ENCODE measurements around the gene MAGEA2.
"Not testable (repeated sequence)": the region's sequence is repeated elsewhere in the genome, so short reads cannot be mapped to it uniquely, and the experiment has no call there.

The MAGEA2 gene

DNA sequence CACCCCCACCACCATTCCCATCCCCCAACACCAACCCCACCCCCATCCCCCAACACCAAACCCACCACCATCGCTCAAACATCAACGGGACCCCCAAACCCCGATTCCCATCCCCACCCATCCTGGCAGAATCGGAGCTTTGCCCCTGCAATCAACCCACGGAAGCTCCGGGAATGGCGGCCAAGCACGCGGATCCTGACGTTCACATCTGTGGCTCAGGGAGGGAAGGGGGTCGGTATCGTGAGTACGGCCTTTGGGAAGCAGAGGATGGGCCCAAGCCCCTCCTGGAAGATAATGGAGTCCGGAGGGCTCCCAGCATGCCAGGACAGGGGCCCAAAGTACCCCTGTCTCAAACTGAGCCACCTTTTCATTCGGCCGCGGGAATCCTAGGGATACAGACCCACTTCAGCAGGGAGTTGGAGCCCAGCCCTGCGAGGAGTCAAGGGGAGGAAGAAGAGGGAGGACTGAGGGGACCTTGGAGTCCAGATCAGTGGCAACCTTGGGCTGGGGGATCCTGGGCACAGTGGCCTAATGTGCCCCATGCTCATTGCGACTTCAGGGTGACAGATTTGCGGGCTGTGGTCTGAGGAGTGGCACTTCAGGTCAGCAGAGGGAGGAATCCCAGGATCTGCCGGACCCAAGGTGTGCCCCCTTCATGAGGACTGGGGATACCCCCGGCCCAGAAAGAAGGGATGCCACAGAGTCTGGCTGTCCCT lies 19.3 kb downstream of the MAGEA2 start:
- intact Hi-C loops (cut with micrococcal nuclease); H3K27me3 Mint-ChIP-seq: not testable (repeated sequence)

DNA sequence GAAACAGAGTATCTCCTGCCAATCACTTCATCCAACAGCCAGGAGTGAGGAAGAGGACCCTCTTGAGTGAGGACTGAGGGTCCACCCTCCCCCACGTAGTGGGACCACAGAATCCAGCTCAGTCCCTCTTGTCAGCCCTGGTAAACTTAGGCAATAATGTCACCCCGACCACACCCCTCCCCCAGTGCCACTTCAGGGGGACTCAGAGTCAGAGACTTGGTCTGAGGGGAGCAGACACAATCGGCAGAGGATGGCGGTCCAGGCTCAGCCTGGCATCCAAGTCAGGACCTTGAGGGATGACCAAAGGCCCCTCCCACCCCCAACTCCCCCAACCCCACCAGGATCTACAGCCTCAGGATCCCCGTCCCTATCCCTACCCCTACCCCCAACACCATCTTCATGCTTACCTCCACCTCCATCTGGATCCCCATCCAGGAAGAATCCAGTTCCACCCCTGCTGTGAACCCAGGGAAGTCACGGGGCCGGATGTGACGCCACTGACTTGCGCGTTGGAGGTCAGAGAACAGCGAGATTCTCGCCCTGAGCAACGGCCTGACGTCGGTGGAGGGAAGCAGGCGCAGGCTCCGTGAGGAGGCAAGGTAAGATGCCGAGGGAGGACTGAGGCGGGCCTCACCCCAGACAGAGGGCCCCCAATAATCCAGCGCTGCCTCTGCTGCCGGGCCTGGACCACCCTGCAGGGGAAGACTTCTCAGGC lies 20.2 kb downstream of the MAGEA2 start, which contains the start of the genes CSAG1 and MAGEA12:
Gene CSAG1 (minus strand): TSS at position 461 of the 715 bp plus-strand sequence. CDS start 1,261 bp downstream, outside the sequence.
Gene MAGEA12 (plus strand): TSS at position 497 of the 715 bp plus-strand sequence. CDS start 2,405 bp downstream, outside the sequence.
- no peak within 1 kb of the TSS for H3K4me3 Mint-ChIP-seq
- H3K27me3 Mint-ChIP-seq, result peaks cover 2% of the 10 kb centered on the region
- no peaks in the 10 kb centered on the region for H3K9me3 Mint-ChIP-seq
- intact Hi-C loops (cut with micrococcal nuclease), result no loop called here
- no peaks in the 10 kb centered on the region for H3K36me3 Mint-ChIP-seq (ENCODE audit: low read depth)
- H3K4me1 Mint-ChIP-seq (ENCODE audit: low read depth), result no peaks in the 10 kb centered on the region
- H3K27ac Mint-ChIP-seq, result no peak within 1 kb of the TSS

More for the DNA sequence above, 19.3 kb downstream of the MAGEA2 start:
- H3K9me3 Mint-ChIP-seq; H3K4me3 Mint-ChIP-seq; H3K36me3 Mint-ChIP-seq (ENCODE audit: low read depth); H3K27ac Mint-ChIP-seq; H3K4me1 Mint-ChIP-seq (ENCODE audit: low read depth): not testable (repeated sequence)

DNA sequence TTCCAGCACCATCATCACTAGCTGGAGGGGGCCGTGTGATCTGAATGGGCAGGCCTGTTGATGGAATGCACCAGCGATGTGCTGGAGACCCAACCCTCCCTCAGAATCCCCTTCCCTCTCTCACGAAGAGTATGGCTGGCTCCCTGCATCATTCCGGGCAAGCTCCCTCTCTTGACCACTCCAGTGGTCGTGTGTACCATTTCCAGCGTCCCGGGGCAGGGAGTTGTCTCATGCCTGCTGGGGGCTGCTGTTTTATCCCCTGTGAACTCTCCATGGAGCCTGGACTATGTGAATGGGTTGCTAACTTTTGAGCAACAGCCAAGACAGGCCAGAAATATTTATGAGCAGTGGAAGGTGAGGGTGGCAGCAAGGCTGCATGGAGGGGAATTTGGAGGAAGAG lies 28.2 kb downstream of the MAGEA2 start:
- no peak overlapping the region for H3K27ac Mint-ChIP-seq
- intact Hi-C loops (cut with micrococcal nuclease), result no loop called here
- H3K4me3 Mint-ChIP-seq, result no peak overlapping the region
- no peaks in the 10 kb centered on the region for H3K9me3 Mint-ChIP-seq
- H3K27me3 Mint-ChIP-seq, result no peaks in the 10 kb centered on the region
- no peaks in the 10 kb centered on the region for H3K36me3 Mint-ChIP-seq (ENCODE audit: low read depth)
- no peaks in the 10 kb centered on the region for H3K4me1 Mint-ChIP-seq (ENCODE audit: low read depth)

DNA sequence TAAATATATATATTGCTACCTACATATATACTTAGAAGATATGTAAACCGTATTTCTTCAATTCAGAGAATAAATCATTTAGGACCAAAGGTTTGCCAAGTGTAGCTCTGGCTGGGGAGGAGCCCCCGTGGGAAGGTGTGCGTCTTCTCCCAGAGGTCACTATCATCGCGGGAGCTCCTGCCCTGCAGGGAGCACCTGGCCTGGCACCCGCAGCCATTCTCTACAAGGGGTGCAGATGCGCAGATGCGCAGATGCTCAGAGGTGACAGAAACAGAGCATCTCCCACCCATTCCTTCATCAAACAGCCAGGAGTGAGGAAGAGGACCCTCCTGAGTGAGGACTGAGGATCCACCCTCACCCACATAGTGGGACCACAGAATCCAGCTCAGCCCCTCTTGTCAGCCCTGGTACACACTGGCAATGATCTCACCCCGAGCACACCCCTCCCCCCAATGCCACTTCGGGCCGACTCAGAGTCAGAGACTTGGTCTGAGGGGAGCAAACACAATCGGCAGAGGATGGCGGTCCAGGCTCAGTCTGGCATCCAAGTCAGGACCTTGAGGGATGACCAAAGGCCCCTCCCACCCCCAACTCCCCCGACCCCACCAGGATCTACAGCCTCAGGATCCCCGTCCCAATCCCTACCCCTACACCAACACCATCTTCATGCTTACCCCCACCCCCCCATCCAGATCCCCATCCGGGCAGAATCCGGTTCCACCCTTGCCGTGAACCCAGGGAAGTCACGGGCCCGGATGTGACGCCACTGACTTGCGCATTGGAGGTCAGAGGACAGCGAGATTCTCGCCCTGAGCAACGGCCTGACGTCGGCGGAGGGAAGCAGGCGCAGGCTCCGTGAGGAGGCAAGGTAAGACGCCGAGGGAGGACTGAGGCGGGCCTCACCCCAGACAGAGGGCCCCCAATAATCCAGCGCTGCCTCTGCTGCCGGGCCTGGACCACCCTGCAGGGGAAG lies 39.5 kb downstream of the MAGEA2 start, which contains the start of gene MAGEA2B:
Gene MAGEA2B (plus strand): TSS at position 814 of the 973 bp plus-strand sequence. CDS start 2,479 bp downstream, outside the sequence.
- H3K4me3 Mint-ChIP-seq; H3K36me3 Mint-ChIP-seq (ENCODE audit: low read depth); H3K27ac Mint-ChIP-seq; intact Hi-C loops (cut with micrococcal nuclease); H3K4me1 Mint-ChIP-seq (ENCODE audit: low read depth); H3K27me3 Mint-ChIP-seq; H3K9me3 Mint-ChIP-seq: not testable (repeated sequence)

DNA sequence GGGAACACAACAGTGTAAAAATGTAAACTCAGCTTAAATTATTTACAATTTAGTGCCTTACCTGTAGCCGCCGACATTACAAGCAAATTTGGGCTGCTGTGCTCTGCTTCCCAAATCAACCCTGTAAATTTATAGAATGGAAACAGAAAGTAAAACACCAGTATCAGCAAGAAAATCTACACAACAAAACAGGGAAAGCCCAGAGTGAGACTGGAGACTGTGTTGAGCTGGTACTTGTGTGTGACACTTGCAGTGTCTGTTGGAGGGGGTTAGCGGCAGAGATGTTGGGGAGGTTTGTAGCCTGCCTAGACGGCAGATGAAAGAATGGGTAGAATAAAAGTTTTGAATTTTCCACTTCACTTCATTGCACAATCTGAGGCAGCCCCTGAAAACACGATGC lies 40.4 kb downstream of the MAGEA2 start:
- H3K36me3 Mint-ChIP-seq (ENCODE audit: low read depth); H3K27ac Mint-ChIP-seq; H3K27me3 Mint-ChIP-seq; H3K9me3 Mint-ChIP-seq; H3K4me1 Mint-ChIP-seq (ENCODE audit: low read depth); intact Hi-C loops (cut with micrococcal nuclease); H3K4me3 Mint-ChIP-seq: not testable (repeated sequence)

DNA sequence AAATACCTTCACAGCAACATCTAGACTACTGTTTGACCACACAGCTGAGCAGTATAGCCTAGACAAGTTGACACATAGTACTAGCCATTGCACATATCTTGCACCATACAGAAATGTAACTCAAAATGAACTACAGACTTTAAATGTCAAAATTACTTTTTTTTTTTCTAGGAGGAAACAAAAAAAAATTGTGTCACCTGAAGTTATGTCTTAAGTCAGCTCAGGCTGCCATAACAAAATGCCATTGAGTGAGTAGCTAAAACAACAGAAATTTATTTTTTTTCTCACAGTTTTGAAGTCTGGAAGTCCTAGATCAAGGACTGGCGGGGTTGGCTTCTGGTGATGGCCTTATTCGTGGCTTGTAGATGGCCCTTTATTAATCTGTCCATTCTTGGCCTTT lies 44.5 kb downstream of the MAGEA2 start, which contains the start of gene CSAG2:
Gene CSAG2 (minus strand): TSS at position 101 of the 400 bp plus-strand sequence. CDS start 161 bp downstream, outside the sequence.
- H3K4me3 Mint-ChIP-seq; H3K27ac Mint-ChIP-seq; H3K36me3 Mint-ChIP-seq (ENCODE audit: low read depth); H3K9me3 Mint-ChIP-seq; H3K4me1 Mint-ChIP-seq (ENCODE audit: low read depth); H3K27me3 Mint-ChIP-seq; intact Hi-C loops (cut with micrococcal nuclease): not testable (repeated sequence)

DNA sequence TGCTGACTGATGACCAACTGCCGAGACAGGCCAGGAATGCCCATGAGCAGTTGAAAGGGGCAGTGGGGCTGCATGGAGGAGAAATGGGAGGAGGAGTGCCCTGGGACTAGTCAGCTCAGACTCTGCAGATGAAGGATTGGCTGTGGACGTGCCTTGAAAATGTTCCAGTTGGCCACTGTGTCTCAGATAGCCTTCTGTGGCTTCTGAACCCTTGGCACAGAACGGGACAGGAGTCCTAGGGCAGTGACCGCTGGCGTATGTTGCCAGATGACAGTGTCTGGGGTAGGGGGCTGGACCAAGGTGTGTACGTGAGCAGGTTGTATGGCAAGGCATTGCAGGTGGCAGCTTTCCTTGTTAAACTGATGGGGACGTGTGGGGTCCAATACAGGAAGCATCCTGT lies 47.1 kb downstream of the MAGEA2 start:
- H3K4me1 Mint-ChIP-seq (ENCODE audit: low read depth); H3K9me3 Mint-ChIP-seq; H3K36me3 Mint-ChIP-seq (ENCODE audit: low read depth); intact Hi-C loops (cut with micrococcal nuclease); H3K4me3 Mint-ChIP-seq; H3K27me3 Mint-ChIP-seq; H3K27ac Mint-ChIP-seq: not testable (repeated sequence)

DNA sequence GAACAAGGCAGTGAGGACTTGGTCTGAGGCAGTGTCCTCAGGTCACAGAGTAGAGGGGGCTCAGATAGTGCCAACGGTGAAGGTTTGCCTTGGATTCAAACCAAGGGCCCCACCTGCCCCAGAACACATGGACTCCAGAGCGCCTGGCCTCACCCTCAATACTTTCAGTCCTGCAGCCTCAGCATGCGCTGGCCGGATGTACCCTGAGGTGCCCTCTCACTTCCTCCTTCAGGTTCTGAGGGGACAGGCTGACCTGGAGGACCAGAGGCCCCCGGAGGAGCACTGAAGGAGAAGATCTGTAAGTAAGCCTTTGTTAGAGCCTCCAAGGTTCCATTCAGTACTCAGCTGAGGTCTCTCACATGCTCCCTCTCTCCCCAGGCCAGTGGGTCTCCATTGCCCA lies 53.3 kb downstream of the MAGEA2 start:
- H3K27ac Mint-ChIP-seq; H3K36me3 Mint-ChIP-seq (ENCODE audit: low read depth); intact Hi-C loops (cut with micrococcal nuclease); H3K4me3 Mint-ChIP-seq; H3K4me1 Mint-ChIP-seq (ENCODE audit: low read depth); H3K9me3 Mint-ChIP-seq; H3K27me3 Mint-ChIP-seq: not testable (repeated sequence)

Data from dendritic cell treated with granulocyte-macrophage colony-stimulating factor and Interleukin-4, amounts not matched to agents 40 ng/mL and 50 ng/mL, for 4 days (primary cell).